ENCODE data around the gene DNAJC9. TPM values are rescaled to one million over a fixed set of nuclear protein-coding genes. Genes with fewer than 3 reads are reported as not detected.
A peak's percentile ranks its signal among the peaks of the same experiment; 100 is the strongest.

Gene DNAJC9
- 32.1 TPM for polyA plus RNA-seq (2013)

GRCh38 chr10:73246646-73247508 is at the start of gene DNAJC9:
TSS of gene DNAJC9 (minus strand) at chr10:73247255. CDS start at chr10:73247189, 66 bp downstream.
- Histone ChIP-seq H3K9me3 (ENCODE audit: control extremely low read depth in 1 of 5, control insufficient read depth in 4 of 5, insufficient read depth in 2 of 5, low read depth in 1 of 5, low read length in 4 of 5) (no peaks in the 10 kb centered on the region), H3K27ac (ENCODE audit: insufficient read depth in 1 of 2, low read depth in 1 of 2, low read length in 2 of 2, poor library complexity in 1 of 2, severe bottlenecking in 2 of 2) (peak within 1 kb of the TSS; percentile 68 to 88), H3K36me3 (ENCODE audit: control insufficient read depth in 4 of 4, insufficient read depth in 4 of 4, low read length in 3 of 4) (peaks cover 0 to 55% (median 19%) of the 10 kb centered on the region in 4 experiments), H3K4me1 (ENCODE audit: control extremely low read depth in 1 of 4, control insufficient read depth in 4 of 4, insufficient read depth in 4 of 4, low read length in 3 of 4) (peaks cover 33 to 60% (median 46%) of the 10 kb centered on the region in 4 experiments), H3K27me3 (replicated peaks in 2 of 5; ENCODE audit: control insufficient read depth in 4 of 5, insufficient read depth in 5 of 5, low read length in 4 of 5) (no peaks in the 10 kb centered on the region), H3K4me3 (ENCODE audit: control insufficient read depth in 1 of 7, extremely low read depth in 1 of 7, insufficient read depth in 4 of 7, low read depth in 2 of 7, low read length in 6 of 7) (peak within 1 kb of the TSS; percentile 74 to 97 (median 91))
- ChIA-PET CTCF (interaction anchor here (1.2 to 2.2 kb wide), 2 partner anchors 12 to 14 kb away, joined by 3 to 7 read pairs; no protein-coding TSS in a partner anchor), POLR2A (interaction anchor here (0.5 to 0.6 kb wide), 2 partner anchors 207 to 559 kb away, joined by 3 to 4 read pairs; no protein-coding TSS in a partner anchor)
- 0% methylated on average over 71 of the region's 78 CpGs for WGBS (ENCODE audit: insufficient coverage)
- DNase-seq: peak; percentile 95 to 97 (median 97)

- Histone ChIP-seq H3K27ac (ENCODE audit: insufficient read depth in 1 of 2, low read depth in 1 of 2, low read length in 2 of 2, poor library complexity in 1 of 2, severe bottlenecking in 2 of 2) (no peak overlapping the region), H3K4me1 (ENCODE audit: control extremely low read depth in 1 of 4, control insufficient read depth in 4 of 4, insufficient read depth in 4 of 4, low read length in 3 of 4) (no peaks in the 10 kb centered on the region), H3K4me3 (ENCODE audit: control insufficient read depth in 1 of 7, extremely low read depth in 1 of 7, insufficient read depth in 4 of 7, low read depth in 2 of 7, low read length in 6 of 7) (no peak overlapping the region), H3K27me3 (replicated peaks in 2 of 5; ENCODE audit: control insufficient read depth in 4 of 5, insufficient read depth in 5 of 5, low read length in 4 of 5) (no peaks in the 10 kb centered on the region), H3K36me3 (ENCODE audit: control insufficient read depth in 4 of 4, insufficient read depth in 4 of 4, low read length in 3 of 4) (no peaks in the 10 kb centered on the region), H3K9me3 (ENCODE audit: control extremely low read depth in 1 of 5, control insufficient read depth in 4 of 5, insufficient read depth in 2 of 5, low read depth in 1 of 5, low read length in 4 of 5) (peaks cover 0 to 2% (median 0%) of the 10 kb centered on the region in 5 experiments)
- WGBS (ENCODE audit: insufficient coverage): 88% methylated on average over 2 of the region's 3 CpGs
- DNase-seq: no peak
- ChIA-PET POLR2A (no interaction called here), CTCF (no interaction called here)
Observed at GRCh38 chr10:73293461-73293860, 46.4 kb upstream of the DNAJC9 start.

- ChIA-PET POLR2A (no interaction called here), CTCF (no interaction called here)
- no peaks in the 10 kb centered on the region for H3K36me3 ChIP-seq (ENCODE audit: control insufficient read depth in 4 of 4, insufficient read depth in 4 of 4, low read length in 3 of 4)
- WGBS (ENCODE audit: insufficient coverage): no CpG with 5 or more reads among the region's 1 CpG
- H3K4me1 ChIP-seq (ENCODE audit: control extremely low read depth in 1 of 4, control insufficient read depth in 4 of 4, insufficient read depth in 4 of 4, low read length in 3 of 4): no peaks in the 10 kb centered on the region
- no peak for DNase-seq
- H3K27me3 ChIP-seq (replicated peaks in 2 of 5; ENCODE audit: control insufficient read depth in 4 of 5, insufficient read depth in 5 of 5, low read length in 4 of 5): no peaks in the 10 kb centered on the region
- H3K4me3 ChIP-seq (ENCODE audit: control insufficient read depth in 1 of 7, extremely low read depth in 1 of 7, insufficient read depth in 4 of 7, low read depth in 2 of 7, low read length in 6 of 7): no peak overlapping the region
- H3K27ac ChIP-seq (ENCODE audit: insufficient read depth in 1 of 2, low read depth in 1 of 2, low read length in 2 of 2, poor library complexity in 1 of 2, severe bottlenecking in 2 of 2): no peak overlapping the region
- peaks cover 0 to 2% (median 0%) of the 10 kb centered on the region in 5 experiments for H3K9me3 ChIP-seq (ENCODE audit: control extremely low read depth in 1 of 5, control insufficient read depth in 4 of 5, insufficient read depth in 2 of 5, low read depth in 1 of 5, low read length in 4 of 5)
Observed at GRCh38 chr10:73289958-73290357, 42.9 kb upstream of the DNAJC9 start.

- Histone ChIP-seq H3K27me3 (replicated peaks in 2 of 5; ENCODE audit: control insufficient read depth in 4 of 5, insufficient read depth in 5 of 5, low read length in 4 of 5) (no peaks in the 10 kb centered on the region), H3K27ac (ENCODE audit: insufficient read depth in 1 of 2, low read depth in 1 of 2, low read length in 2 of 2, poor library complexity in 1 of 2, severe bottlenecking in 2 of 2) (no peak overlapping the region), H3K4me1 (ENCODE audit: control extremely low read depth in 1 of 4, control insufficient read depth in 4 of 4, insufficient read depth in 4 of 4, low read length in 3 of 4) (no peaks in the 10 kb centered on the region), H3K4me3 (ENCODE audit: control insufficient read depth in 1 of 7, extremely low read depth in 1 of 7, insufficient read depth in 4 of 7, low read depth in 2 of 7, low read length in 6 of 7) (no peak overlapping the region), H3K36me3 (ENCODE audit: control insufficient read depth in 4 of 4, insufficient read depth in 4 of 4, low read length in 3 of 4) (no peaks in the 10 kb centered on the region), H3K9me3 (ENCODE audit: control extremely low read depth in 1 of 5, control insufficient read depth in 4 of 5, insufficient read depth in 2 of 5, low read depth in 1 of 5, low read length in 4 of 5) (peaks cover 0 to 2% (median 0%) of the 10 kb centered on the region in 5 experiments)
- CTCF ChIA-PET: no interaction called here
- POLR2A ChIA-PET: no interaction called here
- WGBS (ENCODE audit: insufficient coverage): no CpG with 5 or more reads among the region's 1 CpG
- peak in 2 of 3 donors; percentile 20 to 27 for DNase-seq
Observed at GRCh38 chr10:73287441-73287840, 40.4 kb upstream of the DNAJC9 start.

GRCh38 chr10:73281097-73281496 is 34.0 kb upstream of the DNAJC9 start:
- H3K27ac ChIP-seq (ENCODE audit: insufficient read depth in 1 of 2, low read depth in 1 of 2, low read length in 2 of 2, poor library complexity in 1 of 2, severe bottlenecking in 2 of 2): no peak overlapping the region
- WGBS (ENCODE audit: insufficient coverage): 93% methylated on average over 2 of the region's 3 CpGs
- DNase-seq: no peak
- no peaks in the 10 kb centered on the region for H3K36me3 ChIP-seq (ENCODE audit: control insufficient read depth in 4 of 4, insufficient read depth in 4 of 4, low read length in 3 of 4)
- H3K9me3 ChIP-seq (ENCODE audit: control extremely low read depth in 1 of 5, control insufficient read depth in 4 of 5, insufficient read depth in 2 of 5, low read depth in 1 of 5, low read length in 4 of 5): peaks cover 0 to 3% (median 0%) of the 10 kb centered on the region in 5 experiments
- no peaks in the 10 kb centered on the region for H3K4me1 ChIP-seq (ENCODE audit: control extremely low read depth in 1 of 4, control insufficient read depth in 4 of 4, insufficient read depth in 4 of 4, low read length in 3 of 4)
- H3K4me3 ChIP-seq (ENCODE audit: control insufficient read depth in 1 of 7, extremely low read depth in 1 of 7, insufficient read depth in 4 of 7, low read depth in 2 of 7, low read length in 6 of 7): no peak overlapping the region
- ChIA-PET POLR2A (no interaction called here), CTCF (no interaction called here)
- no peaks in the 10 kb centered on the region for H3K27me3 ChIP-seq (replicated peaks in 2 of 5; ENCODE audit: control insufficient read depth in 4 of 5, insufficient read depth in 5 of 5, low read length in 4 of 5)

- ChIA-PET CTCF (interaction anchor here (1.1 to 2.2 kb wide), 9 partner anchors 10 to 122 kb away, joined by 3 to 15 read pairs (median 4); partner anchors contain the start of gene MRPS16), POLR2A (no interaction called here)
- Histone ChIP-seq H3K27ac (ENCODE audit: insufficient read depth in 1 of 2, low read depth in 1 of 2, low read length in 2 of 2, poor library complexity in 1 of 2, severe bottlenecking in 2 of 2) (no peak overlapping the region), H3K36me3 (ENCODE audit: control insufficient read depth in 4 of 4, insufficient read depth in 4 of 4, low read length in 3 of 4) (no peaks in the 10 kb centered on the region), H3K4me1 (ENCODE audit: control extremely low read depth in 1 of 4, control insufficient read depth in 4 of 4, insufficient read depth in 4 of 4, low read length in 3 of 4) (no peaks in the 10 kb centered on the region), H3K27me3 (replicated peaks in 2 of 5; ENCODE audit: control insufficient read depth in 4 of 5, insufficient read depth in 5 of 5, low read length in 4 of 5) (no peaks in the 10 kb centered on the region), H3K4me3 (ENCODE audit: control insufficient read depth in 1 of 7, extremely low read depth in 1 of 7, insufficient read depth in 4 of 7, low read depth in 2 of 7, low read length in 6 of 7) (no peak overlapping the region), H3K9me3 (ENCODE audit: control extremely low read depth in 1 of 5, control insufficient read depth in 4 of 5, insufficient read depth in 2 of 5, low read depth in 1 of 5, low read length in 4 of 5) (peaks cover 0 to 3% (median 0%) of the 10 kb centered on the region in 5 experiments)
- no peak for DNase-seq
- no CpG with 5 or more reads among the region's 2 CpGs for WGBS (ENCODE audit: insufficient coverage)
Observed at GRCh38 chr10:73264423-73264822, 17.4 kb upstream of the DNAJC9 start.

Data from common myeloid progenitor, CD34-positive (primary cell).